ENCODE measurements around the gene PIGW.

PIGW gene

GRCh38 chr17:36509272-36509985, 25.4 kb upstream of the PIGW start:
- no peak for TF ChIP-seq CTCF (IDR thresholded peaks at IDR 0.05; ENCODE audit: insufficient read depth, missing control alignments)
- DNase-seq (ENCODE audit: insufficient read length, low spot score) (no peak), FAIRE-seq (no peak)

GRCh38 chr17:36510636-36511035, 24.2 kb upstream of the PIGW start:
- no peak for FAIRE-seq
- TF ChIP-seq CTCF (IDR thresholded peaks at IDR 0.05; ENCODE audit: insufficient read depth, missing control alignments), result no peak
- no peak for DNase-seq (ENCODE audit: insufficient read length, low spot score)

DNA sequence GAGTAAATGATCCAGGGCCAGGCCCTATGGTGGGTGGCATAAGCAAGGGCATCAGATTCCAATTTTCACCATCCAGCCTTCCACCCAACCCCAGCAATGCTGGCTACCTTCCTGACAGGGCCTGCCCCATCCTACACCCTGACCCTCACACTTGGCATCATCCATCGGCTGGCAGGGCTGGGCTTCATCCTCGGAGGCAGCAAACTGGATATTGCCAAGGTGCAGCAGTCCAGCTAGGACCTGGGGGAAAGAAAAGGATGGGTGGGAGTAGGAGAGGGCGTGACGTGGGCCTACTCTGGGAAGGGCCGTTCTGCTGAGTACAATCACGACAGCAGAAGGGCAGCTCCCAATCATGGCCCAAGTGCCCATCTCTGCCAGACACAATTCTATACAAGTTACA, 23.6 kb upstream of the PIGW start:
- no peak for FAIRE-seq
- TF ChIP-seq CTCF (IDR thresholded peaks at IDR 0.05; ENCODE audit: insufficient read depth, missing control alignments), result no peak
- DNase-seq (ENCODE audit: insufficient read length, low spot score), result no peak

- FAIRE-seq (no peak), DNase-seq (ENCODE audit: insufficient read length, low spot score) (no peak)
- no peak for TF ChIP-seq CTCF (IDR thresholded peaks at IDR 0.05; ENCODE audit: insufficient read depth, missing control alignments)
Observed at GRCh38 chr17:36512641-36513040, 22.1 kb upstream of the PIGW start.

DNA sequence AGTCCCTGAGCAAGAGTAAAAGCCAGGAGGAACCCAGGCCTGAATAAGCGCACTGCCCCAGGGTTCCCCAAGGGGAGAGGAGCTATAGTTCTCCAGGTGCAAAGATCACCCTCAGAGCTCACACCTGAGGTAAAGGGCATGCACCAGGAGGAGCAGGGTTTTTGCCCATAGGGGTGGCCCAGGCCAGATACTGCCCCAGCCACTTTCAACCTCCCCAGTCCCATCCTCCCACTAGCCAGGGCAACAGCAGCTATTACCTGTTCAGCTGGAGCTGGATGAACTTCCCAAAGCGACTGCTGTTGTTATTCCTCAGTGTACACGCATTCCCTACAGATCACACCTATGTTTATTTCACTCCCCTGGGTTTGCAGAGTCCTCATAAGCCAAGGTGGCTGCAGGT, 19.9 kb upstream of the PIGW start:
- TF ChIP-seq CTCF (IDR thresholded peaks at IDR 0.05; ENCODE audit: insufficient read depth, missing control alignments), result no peak
- no peak for FAIRE-seq
- no peak for DNase-seq (ENCODE audit: insufficient read length, low spot score)

DNA sequence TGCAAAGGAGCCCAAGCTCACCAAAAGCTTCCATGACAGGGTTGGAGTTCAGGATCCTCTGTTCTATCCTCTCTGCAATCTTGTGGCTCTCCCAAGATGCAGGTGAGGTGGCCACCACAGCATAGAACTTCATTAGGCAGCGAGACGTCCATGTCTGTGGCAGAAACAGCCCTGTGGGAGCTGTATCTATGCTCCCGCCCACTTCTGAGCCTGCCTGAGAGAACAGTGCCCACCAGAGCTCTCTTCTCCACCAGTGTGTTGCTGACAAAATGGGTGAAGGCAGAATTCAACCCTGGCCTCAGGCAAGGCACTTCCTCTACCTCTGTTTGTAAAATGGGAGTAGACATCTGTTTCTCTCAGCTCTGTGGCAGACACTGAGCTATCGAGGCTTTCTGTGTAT, 18.9 kb upstream of the PIGW start:
- FAIRE-seq, result no peak
- no peak for DNase-seq (ENCODE audit: insufficient read length, low spot score)
- TF ChIP-seq CTCF (IDR thresholded peaks at IDR 0.05; ENCODE audit: insufficient read depth, missing control alignments), result no peak

DNA sequence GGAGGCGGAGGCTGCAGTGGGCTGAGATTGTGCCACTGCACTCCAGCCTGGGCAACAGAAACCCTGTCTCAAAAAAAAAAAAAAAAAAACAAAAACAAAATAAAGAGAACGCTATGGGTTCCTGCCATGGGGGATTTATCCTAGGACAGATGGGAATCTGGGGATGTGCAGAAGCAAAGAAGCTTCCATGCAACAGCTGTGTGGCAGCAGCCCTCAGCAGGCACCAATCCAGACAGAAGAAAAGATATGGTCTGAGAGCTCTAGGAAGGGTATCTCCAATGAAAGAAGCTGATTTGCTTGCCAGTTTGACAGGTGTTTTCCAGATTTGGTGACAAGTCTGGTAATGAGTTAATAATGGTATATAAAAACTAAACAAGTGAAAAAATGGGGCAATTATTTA, 11.7 kb upstream of the PIGW start:
- FAIRE-seq (no peak), DNase-seq (ENCODE audit: insufficient read length, low spot score) (no peak)
- TF ChIP-seq CTCF (IDR thresholded peaks at IDR 0.05; ENCODE audit: insufficient read depth, missing control alignments), result no peak

Measured in D721Med (cell line).